ENCODE data around the gene ACAD8.
"Not testable (repeated sequence)": the region's sequence is repeated elsewhere in the genome, so short reads cannot be mapped to it uniquely, and the experiment has no call there.

ACAD8 gene

GRCh38 chr11:134267966-134268365 lies 14.6 kb downstream of the ACAD8 start:
- no peak for DNase-seq

GRCh38 chr11:134270250-134270714 lies 16.9 kb downstream of the ACAD8 start:
- peak in 2 of 5 experiments; percentile 16 to 94 for DNase-seq

GRCh38 chr11:134271978-134272377 lies 18.6 kb downstream of the ACAD8 start:
- no peak for DNase-seq

- no peak for DNase-seq
These were observed 19.3 kb downstream of the ACAD8 start for GRCh38 chr11:134272381-134273316.

- DNase-seq, result peak in 1 of 5 experiments; percentile 62
These were observed 19.9 kb downstream of the ACAD8 start for GRCh38 chr11:134273317-134273712.

- no peak for DNase-seq
These were observed 21.8 kb downstream of the ACAD8 start for GRCh38 chr11:134275188-134275533.

GRCh38 chr11:134275534-134276395 lies 22.4 kb downstream of the ACAD8 start, which contains the start of gene GLB1L3:
Gene GLB1L3, plus strand, starts transcription at chr11:134276379. Its CDS starts 362 bp downstream, at chr11:134276741.
- DNase-seq, result peak; percentile 52 to 91 (median 71)

- peak in 1 of 5 experiments; percentile 49 for DNase-seq
These were observed 23.2 kb downstream of the ACAD8 start for GRCh38 chr11:134276396-134277182.

GRCh38 chr11:134277183-134278001 lies 24.0 kb downstream of the ACAD8 start:
- DNase-seq, result no peak

GRCh38 chr11:134278356-134278755 lies 25.0 kb downstream of the ACAD8 start:
- no peak for DNase-seq

GRCh38 chr11:134281635-134282034 lies 28.3 kb downstream of the ACAD8 start:
- DNase-seq, result not testable (repeated sequence)

- DNase-seq, result no peak
These were observed 29.0 kb downstream of the ACAD8 start for GRCh38 chr11:134282121-134283045.

- DNase-seq, result no peak
These were observed 30.3 kb downstream of the ACAD8 start for GRCh38 chr11:134283461-134284230.

- DNase-seq, result not testable (repeated sequence)
These were observed 31.0 kb downstream of the ACAD8 start for GRCh38 chr11:134284349-134284748.

GRCh38 chr11:134287561-134287960 lies 34.2 kb downstream of the ACAD8 start:
- DNase-seq, result no peak

- no peak for DNase-seq
These were observed 35.1 kb downstream of the ACAD8 start for GRCh38 chr11:134288486-134288885.

GRCh38 chr11:134289167-134289566 lies 35.8 kb downstream of the ACAD8 start:
- no peak for DNase-seq

GRCh38 chr11:134289789-134290188 lies 36.4 kb downstream of the ACAD8 start:
- no peak for DNase-seq

- DNase-seq, result no peak
These were observed 37.3 kb downstream of the ACAD8 start for GRCh38 chr11:134290646-134291045.

- no peak for DNase-seq
These were observed 37.8 kb downstream of the ACAD8 start for GRCh38 chr11:134291196-134291595.
